22Rv1 (cell line): ENCODE measurements around the gene DIP2C.

Experiments used
- ZFX ChIP-seq: fragments of 450-650 bp; IDR thresholded peaks from 2 replicates; pipeline ENCODE4 v1.6.1; 2017; ENCODE audit warnings: antibody characterized with exemption, borderline replicate concordance
- TF ChIP-seq, protein P1 (sequence below): fragments of 450-650 bp; IDR thresholded peaks from 2 replicates; pipeline ENCODE4 v1.5.1; 2017; ENCODE audit warnings: mild to moderate bottlenecking

DNA sequence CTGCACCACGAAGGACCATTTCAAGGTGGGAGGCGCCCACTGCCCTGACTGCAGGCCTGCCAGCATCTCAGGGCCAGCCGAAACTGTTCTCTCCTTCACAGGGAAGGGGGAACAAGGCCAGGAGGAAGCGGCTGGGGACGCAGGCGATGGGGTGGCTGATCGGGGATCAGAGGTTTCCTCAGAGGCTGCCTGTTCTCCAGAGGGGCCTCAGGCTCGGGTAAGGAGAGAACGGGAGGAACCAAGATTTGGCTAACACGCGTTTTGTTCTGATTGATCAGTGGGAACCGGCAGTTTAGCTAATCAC, 87.9 kb downstream of the DIP2C start:
- TF ChIP-seq, protein P1, sequence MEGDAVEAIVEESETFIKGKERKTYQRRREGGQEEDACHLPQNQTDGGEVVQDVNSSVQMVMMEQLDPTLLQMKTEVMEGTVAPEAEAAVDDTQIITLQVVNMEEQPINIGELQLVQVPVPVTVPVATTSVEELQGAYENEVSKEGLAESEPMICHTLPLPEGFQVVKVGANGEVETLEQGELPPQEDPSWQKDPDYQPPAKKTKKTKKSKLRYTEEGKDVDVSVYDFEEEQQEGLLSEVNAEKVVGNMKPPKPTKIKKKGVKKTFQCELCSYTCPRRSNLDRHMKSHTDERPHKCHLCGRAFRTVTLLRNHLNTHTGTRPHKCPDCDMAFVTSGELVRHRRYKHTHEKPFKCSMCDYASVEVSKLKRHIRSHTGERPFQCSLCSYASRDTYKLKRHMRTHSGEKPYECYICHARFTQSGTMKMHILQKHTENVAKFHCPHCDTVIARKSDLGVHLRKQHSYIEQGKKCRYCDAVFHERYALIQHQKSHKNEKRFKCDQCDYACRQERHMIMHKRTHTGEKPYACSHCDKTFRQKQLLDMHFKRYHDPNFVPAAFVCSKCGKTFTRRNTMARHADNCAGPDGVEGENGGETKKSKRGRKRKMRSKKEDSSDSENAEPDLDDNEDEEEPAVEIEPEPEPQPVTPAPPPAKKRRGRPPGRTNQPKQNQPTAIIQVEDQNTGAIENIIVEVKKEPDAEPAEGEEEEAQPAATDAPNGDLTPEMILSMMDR: no peak
- TF ChIP-seq ZFX: no peak
